ENCODE measurements around the gene QPRT.
"Not testable (repeated sequence)": the region's sequence is repeated elsewhere in the genome, so short reads cannot be mapped to it uniquely, and the experiment has no call there.

The QPRT gene

GRCh38 chr16:29651774-29652349 is 27.1 kb upstream of the QPRT start:
- Histone ChIP-seq H3K4me3 (ENCODE audit: low read depth, low read length) (no peak overlapping the region), H3K27me3 (no peaks in the 10 kb centered on the region), H3K36me3 (no peaks in the 10 kb centered on the region), H3K4me1 (0 out of 2 replicates have a peak, but pooled peaks cover 2% of the 10 kb centered on the region), H3K9me3 (no peaks in the 10 kb centered on the region)
- TF ChIP-seq CTCF (IDR thresholded peaks at IDR 0.05; ENCODE audit: low read depth, low read length) = no peak
- DNase-seq = no peak

GRCh38 chr16:29653471-29653870 is 25.5 kb upstream of the QPRT start:
- no peak for TF ChIP-seq CTCF (IDR thresholded peaks at IDR 0.05; ENCODE audit: low read depth, low read length)
- Histone ChIP-seq H3K4me1 (0 out of 2 replicates have a peak, but pooled peaks cover 2% of the 10 kb centered on the region), H3K36me3 (no peaks in the 10 kb centered on the region), H3K9me3 (no peaks in the 10 kb centered on the region), H3K4me3 (ENCODE audit: low read depth, low read length) (no peak overlapping the region), H3K27me3 (no peaks in the 10 kb centered on the region)
- no peak for DNase-seq

DNA sequence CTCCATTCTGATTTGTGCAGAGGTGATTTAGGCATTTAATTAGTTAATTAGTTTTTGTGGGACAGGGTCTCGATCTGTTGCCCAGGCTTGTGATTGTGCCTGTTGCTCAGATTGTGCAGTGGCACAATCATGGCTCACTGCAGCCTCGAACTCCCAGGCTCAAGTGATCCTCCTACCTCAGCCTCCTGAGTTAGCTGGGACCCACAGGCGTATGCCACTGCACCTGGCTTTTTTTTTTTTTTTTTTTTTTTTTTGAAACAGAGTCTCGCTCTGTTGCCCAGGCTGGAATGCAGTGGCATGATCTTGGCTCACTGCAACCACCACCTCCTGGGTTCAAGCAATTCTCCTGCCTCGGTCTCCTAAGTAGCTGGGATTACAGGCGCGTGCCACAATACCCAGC is 25.1 kb upstream of the QPRT start:
- H3K27me3 ChIP-seq; H3K4me3 ChIP-seq (ENCODE audit: low read depth, low read length); H3K4me1 ChIP-seq; H3K9me3 ChIP-seq; H3K36me3 ChIP-seq; DNase-seq: not testable (repeated sequence)

GRCh38 chr16:29656688-29657523 is 22.1 kb upstream of the QPRT start:
- no peak for TF ChIP-seq CTCF (IDR thresholded peaks at IDR 0.05; ENCODE audit: low read depth, low read length)
- no peak for DNase-seq
- no peaks in the 10 kb centered on the region for H3K27me3 ChIP-seq
- H3K4me3 ChIP-seq (ENCODE audit: low read depth, low read length) = no peak overlapping the region
- H3K4me1 ChIP-seq = 0 out of 2 replicates have a peak, but pooled peaks cover 2% of the 10 kb centered on the region
- no peaks in the 10 kb centered on the region for H3K36me3 ChIP-seq
- H3K9me3 ChIP-seq = no peaks in the 10 kb centered on the region

GRCh38 chr16:29658705-29659104 is 20.3 kb upstream of the QPRT start:
- no peaks in the 10 kb centered on the region for H3K9me3 ChIP-seq
- H3K4me1 ChIP-seq = no peaks in the 10 kb centered on the region
- H3K4me3 ChIP-seq (ENCODE audit: low read depth, low read length) = no peak overlapping the region
- no peak for DNase-seq
- TF ChIP-seq CTCF (IDR thresholded peaks at IDR 0.05; ENCODE audit: low read depth, low read length) = no peak
- H3K27me3 ChIP-seq = no peaks in the 10 kb centered on the region
- H3K36me3 ChIP-seq = no peaks in the 10 kb centered on the region

GRCh38 chr16:29662000-29662728 is 16.8 kb upstream of the QPRT start:
- Histone ChIP-seq H3K4me3 (ENCODE audit: low read depth, low read length) (no peak overlapping the region), H3K9me3 (no peaks in the 10 kb centered on the region), H3K4me1 (peaks cover 4% of the 10 kb centered on the region; the same call in 1 of the 2 replicates), H3K27me3 (no peaks in the 10 kb centered on the region), H3K36me3 (no peaks in the 10 kb centered on the region)
- DNase-seq = no peak
- no peak for TF ChIP-seq CTCF (IDR thresholded peaks at IDR 0.05; ENCODE audit: low read depth, low read length)
